NCI-H1092 (cell line): ENCODE data around the gene BLOC1S3.

Experiments used
- DNase-seq: peaks from one replicate; lab custom pipeline; 2025; lab: John Stamatoyannopoulos, UW

The BLOC1S3 gene

GRCh38 chr19:45146741-45147205 is 31.8 kb upstream of the BLOC1S3 start:
- DNase-seq = no peak

- no peak for DNase-seq
Measured at GRCh38 chr19:45147835-45148676, 30.5 kb upstream of the BLOC1S3 start.

GRCh38 chr19:45149129-45149528 is 29.5 kb upstream of the BLOC1S3 start:
- no peak for DNase-seq

GRCh38 chr19:45150180-45150579 is 28.4 kb upstream of the BLOC1S3 start:
- no peak for DNase-seq

GRCh38 chr19:45150751-45151281 is 27.8 kb upstream of the BLOC1S3 start:
- DNase-seq = no peak

- DNase-seq = no peak
Measured at GRCh38 chr19:45151320-45151719, 27.3 kb upstream of the BLOC1S3 start.

GRCh38 chr19:45151821-45152503 is 26.6 kb upstream of the BLOC1S3 start:
- no peak for DNase-seq

- no peak for DNase-seq
Measured at GRCh38 chr19:45152504-45153338, 25.9 kb upstream of the BLOC1S3 start.

- DNase-seq = no peak
Measured at GRCh38 chr19:45153339-45154063, 25.1 kb upstream of the BLOC1S3 start.

- DNase-seq = no peak
Measured at GRCh38 chr19:45154064-45154827, 24.3 kb upstream of the BLOC1S3 start.

- no peak for DNase-seq
Measured at GRCh38 chr19:45156011-45156630, 22.5 kb upstream of the BLOC1S3 start.

- no peak for DNase-seq
Measured at GRCh38 chr19:45156751-45157150, 21.8 kb upstream of the BLOC1S3 start.

- no peak for DNase-seq
Measured at GRCh38 chr19:45158503-45159209, 19.9 kb upstream of the BLOC1S3 start.

GRCh38 chr19:45159210-45159970 is 19.2 kb upstream of the BLOC1S3 start:
- no peak for DNase-seq

- DNase-seq = no peak
Measured at GRCh38 chr19:45159971-45160324, 18.6 kb upstream of the BLOC1S3 start.

GRCh38 chr19:45160870-45161737 is 17.5 kb upstream of the BLOC1S3 start, which contains the start of gene NKPD1:
Gene NKPD1 (minus strand): TSS chr19:45160982. CDS start chr19:45160150, 832 bp downstream.
- DNase-seq = no peak

- no peak for DNase-seq
Measured at GRCh38 chr19:45161738-45162607, 16.6 kb upstream of the BLOC1S3 start.
